Muscle layer of colon (tissue), 2 donors: ENCODE measurements around the gene WIPF2.

ENCODE experiments used
- H3K27ac ChIP-seq: one replicate; pipeline ENCODE4 v1.7.0; 2013; ENCODE audit warnings: low read depth, mild to moderate bottlenecking, low read length, moderate library complexity
- H3K27me3 ChIP-seq, 2 donors: one replicate each; pipeline ENCODE4 v1.7.0; 2013; ENCODE audit warnings: low read length in 2 of 2, mild to moderate bottlenecking in 2 of 2; ENCODE audit not compliant: insufficient read depth in 2 of 2, control insufficient read depth in 1 of 2
- H3K36me3 ChIP-seq: one replicate; pipeline ENCODE4 v1.7.0; 2013; ENCODE audit warnings: mild to moderate bottlenecking, low read length; ENCODE audit not compliant: insufficient read depth
- H3K4me1 ChIP-seq: one replicate; pipeline ENCODE4 v1.7.0; 2013; ENCODE audit warnings: mild to moderate bottlenecking, low read length; ENCODE audit not compliant: insufficient read depth
- H3K4me3 ChIP-seq, 2 donors: one replicate each; pipeline ENCODE4 v1.7.0; 2013; ENCODE audit warnings: low read length in 2 of 2, low read depth in 1 of 2, mild to moderate bottlenecking in 1 of 2, moderate library complexity in 1 of 2
- H3K9ac ChIP-seq: one replicate; pipeline ENCODE4 v1.7.0; 2013; ENCODE audit warnings: low read length
- H3K9me3 ChIP-seq: one replicate; pipeline ENCODE4 v1.7.0; 2013; ENCODE audit warnings: mild to moderate bottlenecking, low read length
- donor health status: abdominal sarcoma.
- donor health status: Adenocarcinoma of cecum.

The WIPF2 gene

GRCh38 chr17:40178660-40179059 is 40.4 kb upstream of the WIPF2 start:
- Histone ChIP-seq H3K36me3 (peaks cover 14% of the 10 kb centered on the region), H3K9ac (no peak overlapping the region), H3K9me3 (no peaks in the 10 kb centered on the region), H3K4me3 (no peak overlapping the region), H3K27me3 (peaks cover 0 to 4% of the 10 kb centered on the region in 2 donors), H3K4me1 (peaks cover 6% of the 10 kb centered on the region), H3K27ac (no peak overlapping the region)

GRCh38 chr17:40179923-40180659 is 39.0 kb upstream of the WIPF2 start:
- H3K27me3 ChIP-seq: peaks cover 0 to 4% of the 10 kb centered on the region in 2 donors
- H3K36me3 ChIP-seq: peaks cover 10% of the 10 kb centered on the region
- H3K9ac ChIP-seq: no peak overlapping the region
- no peak overlapping the region for H3K27ac ChIP-seq
- no peak overlapping the region for H3K4me3 ChIP-seq
- no peaks in the 10 kb centered on the region for H3K9me3 ChIP-seq
- H3K4me1 ChIP-seq: peaks cover 6% of the 10 kb centered on the region

GRCh38 chr17:40180694-40181093 is 38.4 kb upstream of the WIPF2 start:
- Histone ChIP-seq H3K9me3 (no peaks in the 10 kb centered on the region), H3K9ac (no peak overlapping the region), H3K27me3 (peaks cover 0 to 4% of the 10 kb centered on the region in 2 donors), H3K4me3 (no peak overlapping the region), H3K4me1 (peaks cover 6% of the 10 kb centered on the region), H3K36me3 (peaks cover 9% of the 10 kb centered on the region), H3K27ac (no peak overlapping the region)

DNA sequence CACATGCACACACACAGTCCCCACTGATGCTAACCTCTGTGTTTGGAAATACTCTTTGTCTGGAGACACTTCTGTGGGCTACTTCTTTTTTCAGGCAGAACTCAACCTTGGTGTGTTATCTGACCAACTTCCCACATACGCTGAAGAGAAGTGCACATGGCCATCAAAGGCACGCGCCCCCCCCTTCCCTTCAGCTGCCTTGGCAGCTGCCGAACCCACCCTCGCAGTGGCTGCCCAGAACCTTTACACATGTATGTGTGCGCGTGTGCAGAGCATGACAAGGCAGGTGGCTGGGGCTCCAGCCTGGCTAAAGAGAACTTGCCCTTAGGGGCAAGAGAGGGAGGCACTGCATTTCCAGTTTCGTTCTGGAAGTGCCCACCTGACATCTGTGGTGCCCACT is 37.9 kb upstream of the WIPF2 start:
- Histone ChIP-seq H3K4me3 (no peak overlapping the region), H3K9ac (no peak overlapping the region), H3K27ac (no peak overlapping the region)

DNA sequence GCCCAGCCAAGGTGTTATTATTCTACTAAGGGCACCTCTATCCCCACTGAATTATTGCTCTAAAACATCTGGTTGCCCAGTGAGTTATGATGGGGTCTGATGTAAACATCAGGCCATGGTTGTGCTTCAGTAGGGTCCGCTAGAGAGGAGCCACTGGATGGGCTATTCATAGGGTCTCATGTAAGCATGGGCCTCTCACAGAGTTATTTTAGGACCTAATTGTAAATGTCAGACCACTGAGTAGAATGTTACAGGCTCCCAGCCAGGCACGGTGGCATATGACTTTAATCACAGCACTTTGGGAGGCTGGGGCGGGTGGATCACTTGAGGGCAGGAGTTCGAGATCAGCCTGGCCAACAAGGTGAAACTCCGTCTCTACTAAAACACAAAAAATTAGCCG is 36.5 kb upstream of the WIPF2 start:
- no peaks in the 10 kb centered on the region for H3K4me1 ChIP-seq
- H3K9me3 ChIP-seq: no peaks in the 10 kb centered on the region
- H3K4me3 ChIP-seq: no peak overlapping the region
- peaks cover 0 to 4% of the 10 kb centered on the region in 2 donors for H3K27me3 ChIP-seq
- no peaks in the 10 kb centered on the region for H3K36me3 ChIP-seq
- H3K27ac ChIP-seq: no peak overlapping the region
- no peak overlapping the region for H3K9ac ChIP-seq

More for the DNA sequence above, 37.9 kb upstream of the WIPF2 start:
- Histone ChIP-seq H3K27me3 (peaks cover 0 to 4% of the 10 kb centered on the region in 2 donors), H3K4me1 (peaks cover 6% of the 10 kb centered on the region), H3K36me3 (peaks cover 3% of the 10 kb centered on the region), H3K9me3 (no peaks in the 10 kb centered on the region)

- Histone ChIP-seq H3K4me3 (no peak overlapping the region), H3K27me3 (no peaks in the 10 kb centered on the region), H3K4me1 (peaks cover 12% of the 10 kb centered on the region), H3K36me3 (no peaks in the 10 kb centered on the region), H3K9ac (no peak overlapping the region), H3K27ac (no peak overlapping the region), H3K9me3 (no peaks in the 10 kb centered on the region)
These were observed 31.9 kb upstream of the WIPF2 start for GRCh38 chr17:40187238-40187637.

DNA sequence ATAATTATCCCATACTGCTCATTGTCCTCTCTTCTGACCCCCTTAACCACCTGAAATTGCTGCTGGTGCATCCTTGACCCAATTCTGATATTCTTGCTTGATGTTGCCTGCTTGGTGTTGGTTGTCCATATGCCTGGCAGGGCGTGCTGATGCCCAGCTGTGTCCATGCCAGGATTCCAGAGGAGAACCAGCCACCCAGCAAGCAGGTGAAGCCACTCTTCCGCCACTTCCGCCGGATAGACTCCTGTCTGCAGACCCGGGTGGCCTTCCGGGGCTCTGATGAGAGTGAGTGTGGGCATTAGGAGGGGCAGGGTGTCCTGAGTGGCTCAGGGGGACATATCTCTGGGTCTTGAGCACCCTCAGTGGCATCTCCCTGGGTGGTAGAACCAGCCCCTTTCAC is 30.4 kb upstream of the WIPF2 start:
- Histone ChIP-seq H3K9me3 (no peaks in the 10 kb centered on the region), H3K4me3 (no peak overlapping the region)

GRCh38 chr17:40190197-40191021 is 28.7 kb upstream of the WIPF2 start:
- H3K27ac ChIP-seq: no peak overlapping the region
- H3K9ac ChIP-seq: no peak overlapping the region
- no peak overlapping the region for H3K4me3 ChIP-seq
- no peaks in the 10 kb centered on the region for H3K36me3 ChIP-seq
- no peaks in the 10 kb centered on the region for H3K9me3 ChIP-seq
- H3K4me1 ChIP-seq: peaks cover 12% of the 10 kb centered on the region
- H3K27me3 ChIP-seq: no peaks in the 10 kb centered on the region

More for the DNA sequence above, 30.4 kb upstream of the WIPF2 start:
- peaks cover 12% of the 10 kb centered on the region for H3K4me1 ChIP-seq
- no peaks in the 10 kb centered on the region for H3K27me3 ChIP-seq
- H3K36me3 ChIP-seq: no peaks in the 10 kb centered on the region
- H3K27ac ChIP-seq: no peak overlapping the region
- H3K9ac ChIP-seq: no peak overlapping the region

GRCh38 chr17:40191237-40192208 is 27.6 kb upstream of the WIPF2 start:
- no peaks in the 10 kb centered on the region for H3K36me3 ChIP-seq
- H3K9me3 ChIP-seq: no peaks in the 10 kb centered on the region
- H3K27ac ChIP-seq: peak overlapping the region; percentile 73
- peaks cover 12% of the 10 kb centered on the region for H3K4me1 ChIP-seq
- H3K27me3 ChIP-seq: no peaks in the 10 kb centered on the region
- H3K4me3 ChIP-seq: peak overlapping the region; percentile 52 to 66
- no peak overlapping the region for H3K9ac ChIP-seq

DNA sequence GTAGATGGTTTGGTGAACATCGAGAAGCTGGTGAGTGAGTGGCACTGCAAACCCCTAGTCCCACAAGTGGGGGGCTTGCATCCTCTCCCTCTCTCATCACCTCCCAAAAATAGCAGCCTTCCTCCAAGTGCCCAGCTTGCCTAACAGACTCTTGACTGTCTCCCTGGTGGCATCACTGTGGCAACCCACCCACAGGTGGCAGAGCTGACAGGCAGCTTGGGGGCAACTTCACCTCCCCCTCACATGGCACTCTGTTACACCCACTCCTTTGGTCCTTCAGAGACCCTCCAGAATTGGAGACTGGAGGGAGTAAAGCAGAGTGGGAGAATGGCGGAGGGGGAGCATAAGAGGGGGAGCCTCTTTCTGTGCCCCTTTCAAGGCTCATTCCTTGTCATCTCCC is 26.1 kb upstream of the WIPF2 start:
- peaks cover 12% of the 10 kb centered on the region for H3K4me1 ChIP-seq
- H3K9me3 ChIP-seq: no peaks in the 10 kb centered on the region
- no peaks in the 10 kb centered on the region for H3K36me3 ChIP-seq
- no peak overlapping the region for H3K9ac ChIP-seq
- H3K27ac ChIP-seq: no peak overlapping the region
- H3K27me3 ChIP-seq: no peaks in the 10 kb centered on the region
- no peak overlapping the region for H3K4me3 ChIP-seq

- Histone ChIP-seq H3K9me3 (no peaks in the 10 kb centered on the region), H3K36me3 (no peaks in the 10 kb centered on the region), H3K27ac (no peak overlapping the region), H3K4me3 (no peak overlapping the region), H3K9ac (no peak overlapping the region), H3K27me3 (no peaks in the 10 kb centered on the region), H3K4me1 (peaks cover 12% of the 10 kb centered on the region)
These were observed 24.3 kb upstream of the WIPF2 start for GRCh38 chr17:40194821-40195220.
